Endothelial cell of hepatic sinusoid (primary cell): ENCODE measurements around the gene ENTHD1.

Source experiments
- in situ Hi-C: cut with HindIII; loops from 2 replicates; pipeline ENCODE4 v1.10.0; 2017; ENCODE audit warnings: low sequenced_read_pairs

ENTHD1 gene

DNA sequence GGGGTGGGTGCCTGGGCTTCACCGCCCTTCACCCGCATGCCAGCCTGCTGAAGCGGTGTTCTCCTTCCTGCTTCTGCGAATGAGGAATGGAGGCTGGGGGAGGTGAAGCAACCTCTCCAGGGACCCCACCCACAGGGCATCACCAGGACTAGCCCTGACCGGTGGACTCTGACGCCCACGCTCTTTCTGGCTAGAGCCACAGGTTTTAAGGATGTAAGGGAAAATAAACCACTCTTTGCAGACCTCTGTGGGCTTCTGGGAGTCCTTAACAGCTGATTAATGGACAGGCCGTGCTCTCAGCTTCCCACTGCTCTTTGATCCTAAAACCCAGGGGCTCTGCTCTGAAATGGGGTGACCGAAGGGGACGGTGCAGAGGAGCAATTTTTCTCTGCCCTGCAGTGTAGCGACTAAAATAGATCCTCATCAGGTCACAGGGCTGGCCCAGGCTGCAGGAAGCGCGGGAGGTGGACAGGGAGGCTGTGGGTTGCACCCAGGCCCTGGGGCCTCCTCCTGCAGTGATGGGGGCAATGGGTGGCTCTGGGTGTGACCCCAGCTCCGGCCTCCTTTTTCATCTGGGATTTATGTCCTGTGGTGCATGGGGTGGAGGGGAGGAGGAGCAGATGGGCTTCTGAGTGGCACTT, 195.7 kb downstream of the ENTHD1 start:
- in situ Hi-C loops: no loop called here

DNA sequence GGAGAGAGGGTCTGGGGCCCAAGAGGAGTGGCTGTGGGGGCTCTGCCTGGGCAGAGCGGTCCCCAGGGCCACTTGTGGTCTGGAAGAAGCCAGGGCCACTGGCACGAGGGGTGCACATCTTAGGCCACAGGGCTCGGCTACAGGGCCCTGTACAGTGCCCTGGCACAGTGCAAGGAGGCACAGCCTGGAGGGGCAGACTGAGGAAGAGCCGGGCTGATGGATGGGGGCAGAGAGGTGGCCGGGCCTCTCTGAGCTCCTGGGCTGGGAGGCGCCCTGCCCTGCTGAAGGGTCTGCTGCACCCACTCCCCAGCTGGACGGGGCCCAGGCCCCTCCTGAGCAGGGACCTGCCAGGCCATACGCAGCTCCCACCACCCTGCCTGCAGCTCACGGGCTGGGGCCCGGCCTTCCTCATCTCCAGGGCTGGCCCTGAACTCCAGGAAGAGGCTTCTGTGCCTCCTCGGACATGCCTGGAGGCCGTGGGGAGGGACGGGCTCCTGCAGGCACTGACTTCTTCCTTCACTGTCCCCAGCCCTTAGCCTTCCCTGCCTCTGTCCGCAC, 199.5 kb downstream of the ENTHD1 start:
- in situ Hi-C loops: no loop called here
